ENCODE data around the gene ALDH1A1.

ALDH1A1 gene

DNA sequence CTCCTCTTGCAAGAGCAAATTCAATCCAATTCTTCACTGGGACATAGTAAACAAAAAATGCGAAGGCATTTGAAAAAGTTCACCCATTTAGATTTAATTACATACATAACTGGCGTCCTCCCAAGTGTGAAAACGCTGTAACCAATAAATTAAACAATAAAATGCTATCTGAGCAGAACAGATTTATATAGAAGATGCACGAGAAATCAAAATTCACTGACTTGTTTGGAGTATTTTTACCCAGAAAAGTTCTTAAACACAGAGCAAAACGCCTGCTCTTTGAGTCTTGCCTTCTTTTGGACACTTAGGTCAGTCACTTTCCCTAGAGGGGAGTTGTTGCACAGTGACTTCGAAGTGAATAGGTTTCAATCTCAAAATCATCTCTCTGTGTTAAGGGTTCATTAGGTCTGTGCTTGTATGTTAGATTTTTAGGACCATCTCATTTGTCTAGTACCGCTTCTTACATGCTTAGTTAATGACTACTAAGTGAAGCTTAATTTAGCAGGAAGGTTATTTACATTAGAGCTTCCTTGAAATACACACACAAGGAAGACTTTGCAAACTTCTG lies 1.9 kb downstream of the ALDH1A1 start:
- H3K4me2 ChIP-seq = no peak overlapping the region
- H3K4me3 ChIP-seq (IDR thresholded peaks at IDR 0.05; ENCODE audit: insufficient read depth, low read depth, low read length) = no peak overlapping the region
- H3K4me1 ChIP-seq (ENCODE audit: low read depth, poor library complexity, severe bottlenecking) = no peaks in the 10 kb centered on the region
- H3K9ac ChIP-seq = no peak overlapping the region
- no peaks in the 10 kb centered on the region for H3K36me3 ChIP-seq (ENCODE audit: insufficient read depth)
- TF ChIP-seq, protein P1, sequence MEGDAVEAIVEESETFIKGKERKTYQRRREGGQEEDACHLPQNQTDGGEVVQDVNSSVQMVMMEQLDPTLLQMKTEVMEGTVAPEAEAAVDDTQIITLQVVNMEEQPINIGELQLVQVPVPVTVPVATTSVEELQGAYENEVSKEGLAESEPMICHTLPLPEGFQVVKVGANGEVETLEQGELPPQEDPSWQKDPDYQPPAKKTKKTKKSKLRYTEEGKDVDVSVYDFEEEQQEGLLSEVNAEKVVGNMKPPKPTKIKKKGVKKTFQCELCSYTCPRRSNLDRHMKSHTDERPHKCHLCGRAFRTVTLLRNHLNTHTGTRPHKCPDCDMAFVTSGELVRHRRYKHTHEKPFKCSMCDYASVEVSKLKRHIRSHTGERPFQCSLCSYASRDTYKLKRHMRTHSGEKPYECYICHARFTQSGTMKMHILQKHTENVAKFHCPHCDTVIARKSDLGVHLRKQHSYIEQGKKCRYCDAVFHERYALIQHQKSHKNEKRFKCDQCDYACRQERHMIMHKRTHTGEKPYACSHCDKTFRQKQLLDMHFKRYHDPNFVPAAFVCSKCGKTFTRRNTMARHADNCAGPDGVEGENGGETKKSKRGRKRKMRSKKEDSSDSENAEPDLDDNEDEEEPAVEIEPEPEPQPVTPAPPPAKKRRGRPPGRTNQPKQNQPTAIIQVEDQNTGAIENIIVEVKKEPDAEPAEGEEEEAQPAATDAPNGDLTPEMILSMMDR (conservative IDR thresholded peaks at IDR 0.05; ENCODE audit: low read depth, low read length) = no peak
- no peak overlapping the region for H2AFZ ChIP-seq (ENCODE audit: low read depth)
- no peaks in the 10 kb centered on the region for H4K20me1 ChIP-seq (ENCODE audit: insufficient read depth)
- no peaks in the 10 kb centered on the region for H3K79me2 ChIP-seq (ENCODE audit: insufficient read depth, low read depth)
- no peak overlapping the region for H3K27ac ChIP-seq
- no peaks in the 10 kb centered on the region for H3K27me3 ChIP-seq (ENCODE audit: insufficient read depth, low read depth)

DNA sequence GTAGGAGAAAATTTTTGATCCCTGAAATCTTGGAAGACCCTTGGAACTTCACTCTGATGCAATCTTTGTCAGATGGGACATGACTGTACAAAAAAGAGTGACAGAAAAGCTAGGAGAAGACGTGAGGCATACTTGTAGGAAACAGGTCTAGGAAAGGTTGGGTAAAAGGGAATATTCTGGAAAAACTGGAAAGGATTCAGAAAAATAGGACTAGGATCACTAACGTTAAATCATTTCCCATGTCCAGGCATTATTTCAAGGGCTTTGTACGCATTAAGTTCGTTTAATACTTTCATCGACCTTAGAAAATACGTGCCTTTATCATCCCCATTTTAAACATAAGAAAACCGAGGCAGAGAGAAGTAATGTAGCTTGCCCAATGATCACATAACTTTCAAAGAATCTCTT lies 2.9 kb downstream of the ALDH1A1 start:
- H3K36me3 ChIP-seq (ENCODE audit: insufficient read depth) = no peaks in the 10 kb centered on the region
- no peaks in the 10 kb centered on the region for H3K79me2 ChIP-seq (ENCODE audit: insufficient read depth, low read depth)
- no peaks in the 10 kb centered on the region for H3K4me1 ChIP-seq (ENCODE audit: low read depth, poor library complexity, severe bottlenecking)
- H2AFZ ChIP-seq (ENCODE audit: low read depth) = no peak overlapping the region
- no peak overlapping the region for H3K27ac ChIP-seq
- H3K9ac ChIP-seq = no peak overlapping the region
- no peak overlapping the region for H3K4me3 ChIP-seq (IDR thresholded peaks at IDR 0.05; ENCODE audit: insufficient read depth, low read depth, low read length)
- H3K4me2 ChIP-seq = no peak overlapping the region
- no peaks in the 10 kb centered on the region for H4K20me1 ChIP-seq (ENCODE audit: insufficient read depth)
- H3K27me3 ChIP-seq (ENCODE audit: insufficient read depth, low read depth) = no peaks in the 10 kb centered on the region
- TF ChIP-seq, protein P1 (conservative IDR thresholded peaks at IDR 0.05; ENCODE audit: low read depth, low read length) = no peak

DNA sequence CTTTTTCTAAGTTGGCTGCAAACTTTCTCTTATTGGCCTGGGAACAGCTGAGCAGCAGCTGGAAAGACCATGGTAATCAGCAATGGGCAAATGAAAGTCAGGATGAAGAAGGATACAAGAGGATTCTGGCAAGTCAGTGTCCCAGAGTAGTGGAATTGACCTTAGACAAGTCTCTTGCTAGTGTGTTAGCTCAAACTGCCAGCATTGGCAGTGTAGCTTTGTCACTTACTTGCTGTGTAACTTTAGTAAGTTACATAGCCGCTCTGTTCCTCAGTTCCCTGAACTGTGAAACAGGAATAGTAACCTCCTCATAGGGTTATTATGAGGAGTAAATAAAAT lies 3.6 kb downstream of the ALDH1A1 start:
- TF ChIP-seq, protein P1 (conservative IDR thresholded peaks at IDR 0.05; ENCODE audit: low read depth, low read length) = no peak
- Histone ChIP-seq H3K27ac (no peak overlapping the region), H3K4me1 (ENCODE audit: low read depth, poor library complexity, severe bottlenecking) (no peaks in the 10 kb centered on the region), H2AFZ (ENCODE audit: low read depth) (no peak overlapping the region), H3K4me2 (no peak overlapping the region), H3K79me2 (ENCODE audit: insufficient read depth, low read depth) (no peaks in the 10 kb centered on the region), H3K27me3 (ENCODE audit: insufficient read depth, low read depth) (no peaks in the 10 kb centered on the region), H3K9ac (no peak overlapping the region), H3K4me3 (IDR thresholded peaks at IDR 0.05; ENCODE audit: insufficient read depth, low read depth, low read length) (no peak overlapping the region), H4K20me1 (ENCODE audit: insufficient read depth) (no peaks in the 10 kb centered on the region), H3K36me3 (ENCODE audit: insufficient read depth) (no peaks in the 10 kb centered on the region)

DNA sequence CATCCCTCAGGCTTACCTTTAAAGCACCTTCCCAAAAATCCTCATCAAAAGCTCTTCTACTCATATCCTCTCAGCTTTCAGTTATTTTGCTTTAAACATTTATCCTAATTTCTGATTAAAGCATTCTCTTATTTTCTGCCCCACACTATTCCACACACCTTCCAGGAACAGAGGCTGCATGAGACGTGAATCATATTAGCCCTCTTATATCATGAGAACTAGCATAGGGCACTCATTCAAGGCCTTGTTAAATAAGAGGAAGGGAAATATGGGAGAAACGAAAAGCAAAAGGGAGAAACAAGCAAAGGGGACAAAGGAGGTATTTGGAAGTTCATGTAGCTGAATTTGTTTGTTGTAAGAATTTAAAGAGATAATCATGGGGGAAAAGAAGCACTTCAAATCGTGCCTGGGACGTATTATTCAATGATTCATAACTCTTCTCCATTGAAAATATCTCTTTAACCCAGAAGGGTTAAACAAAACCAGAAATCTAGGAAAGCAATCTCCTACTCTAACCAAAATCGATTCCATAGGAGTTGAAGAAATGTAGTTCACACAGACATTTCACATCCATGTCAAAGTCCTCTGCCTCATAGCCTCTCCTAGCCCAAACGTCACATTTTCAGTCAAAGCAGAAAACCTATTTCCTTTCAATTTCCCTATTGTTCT lies 4.1 kb downstream of the ALDH1A1 start:
- TF ChIP-seq, protein P1 (conservative IDR thresholded peaks at IDR 0.05; ENCODE audit: low read depth, low read length) = no peak
- no peaks in the 10 kb centered on the region for H3K79me2 ChIP-seq (ENCODE audit: insufficient read depth, low read depth)
- no peaks in the 10 kb centered on the region for H4K20me1 ChIP-seq (ENCODE audit: insufficient read depth)
- no peak overlapping the region for H3K4me3 ChIP-seq (IDR thresholded peaks at IDR 0.05; ENCODE audit: insufficient read depth, low read depth, low read length)
- no peak overlapping the region for H3K9ac ChIP-seq
- no peak overlapping the region for H2AFZ ChIP-seq (ENCODE audit: low read depth)
- no peaks in the 10 kb centered on the region for H3K4me1 ChIP-seq (ENCODE audit: low read depth, poor library complexity, severe bottlenecking)
- no peaks in the 10 kb centered on the region for H3K36me3 ChIP-seq (ENCODE audit: insufficient read depth)
- no peaks in the 10 kb centered on the region for H3K27me3 ChIP-seq (ENCODE audit: insufficient read depth, low read depth)
- H3K27ac ChIP-seq = no peak overlapping the region
- H3K4me2 ChIP-seq = no peak overlapping the region
